Right lobe of liver (tissue), 6 donors: ENCODE measurements around the gene DNAJC25. TPM values are rescaled to one million over a fixed set of nuclear protein-coding genes. Genes with fewer than 3 reads are reported as not detected.
A peak's percentile ranks its signal among the peaks of the same experiment; 100 is the strongest.

Experiments used
- ATAC-seq, 4 donors: fragments of 200-7000 bp; cut with Tn5 transposase; one replicate each; pipeline ENCODE4 v1.9.1; 2020; ENCODE audit warnings: mild to moderate bottlenecking in 4 of 4, moderate library complexity in 4 of 4
- DNase-seq, 3 donors: peaks; one replicate each; pipeline ENCODE4 v3.0.0-alpha.2; 2020
- H3K27ac ChIP-seq, 3 donors: fragments of 200-600 bp; one replicate each; pipeline ENCODE4 v1.8.0; 2022
- H3K27me3 ChIP-seq, 2 donors: fragments of 200-600 bp; one replicate each; pipeline ENCODE4 v1.8.0; 2022
- H3K36me3 ChIP-seq, 4 donors: fragments of 200-600 bp; sonication (generic) in 1 of 4; one replicate each; pipeline versions ENCODE4 v1.5.1 to v1.8.0; 2017 to 2022; ENCODE audit warnings: control low read depth in 1 of 4
- H3K4me1 ChIP-seq, 4 donors: fragments of 200-600 bp; sonication (generic) in 1 of 4; one replicate each; pipeline versions ENCODE4 v1.5.1 to v1.8.0; 2017 to 2022; ENCODE audit warnings: control low read depth in 1 of 4
- H3K4me3 ChIP-seq, 3 donors: fragments of 200-600 bp; one replicate each; pipeline ENCODE4 v1.8.0; 2022
- H3K9me3 ChIP-seq, 4 donors: fragments of 200-600 bp; sonication (generic) in 1 of 4; one replicate each; pipeline versions ENCODE4 v1.5.1 to v1.8.0; 2017 to 2022; ENCODE audit warnings: control low read depth in 1 of 4
- CTCF ChIP-seq, 4 donors: fragments of 200-600 bp in 3 of 4; fragments of 450-650 bp in 1 of 4; IDR thresholded peaks; one replicate each; pipeline versions ENCODE4 v1.5.1 to v1.8.0; 2016 to 2022; ENCODE audit warnings: antibody characterized with exemption in 4 of 4, mild to moderate bottlenecking in 2 of 4
- POLR2A ChIP-seq: fragments of 450-650 bp; IDR thresholded peaks from one replicate; pipeline ENCODE4 v1.6.1; 2017; ENCODE audit warnings: antibody characterized with exemption, mild to moderate bottlenecking
- WGBS: methylation state at CpG from one replicate; pipeline ENCODE4 v1.1.6; 2018; ENCODE audit warnings: low coverage, low lambda C conversion rate; ENCODE audit not compliant: insufficient coverage; ENCODE audit errors: missing lambda C conversion rate; 5-methylcytosine and 5-hydroxymethylcytosine counted together
- intact Hi-C, 2 donors: fragments of 100-400 bp; cut with DNase I; formaldehyde crosslinking; loops; one replicate each; pipeline versions ENCODE4 v1.11.2 to v1.14.1; 2022
- total RNA-seq, 6 experiments: library from RNA; depleted of rRNA in 2 of 6; stranded (reverse); fragments of >200 nt in 2 of 6; fragmentation: NEBNext Ultra II Directional in 3 of 6; extraction: Animal tissue kit (Norgen Biotek cat#: 25700) in 3 of 6; gene quantifications; one replicate each; pipeline versions ENCODE4 v1.1.0 to v1.2.4, GENCODE V29; 2016 to 2023
- donor health status: DM: no; HTN: yes; CAD: no.
- donor health status: DM: no; HTN: no; CAD: no.
- donor health status: DM: no; HTN: no; CAD: no.
- donor health status: DM: no; HTN: yes; CAD: no.
- donor health status: DM: no; HTN: yes; CAD: no.

The DNAJC25 gene
- total RNA-seq, 6 experiments from 2014 or later: 12.2 to 32.8 (median 18.2) TPM

GRCh38 chr9:111630182-111630963 lies 761 bp upstream of the DNAJC25 start:
- 7% methylated on average over 16 of the region's 17 CpGs for WGBS
- Histone ChIP-seq H3K27ac (peak overlapping the region in 2 of 3 donors; percentile 93 to 98), H3K4me3 (peak overlapping the region; percentile 95 to 100 (median 99))

GRCh38 chr9:111630964-111631213 lies 245 bp upstream of the DNAJC25 start:
- ATAC-seq: no peak
- no peaks in the 10 kb centered on the region for H3K9me3 ChIP-seq
- intact Hi-C loops: no loop called here
- TF ChIP-seq CTCF (IDR thresholded peaks at IDR 0.05) (no peak), POLR2A (no peak)
- H3K27ac ChIP-seq: peak overlapping the region in 2 of 3 donors; percentile 93 to 98
- no peaks in the 10 kb centered on the region for H3K27me3 ChIP-seq
- no peak for DNase-seq
- H3K36me3 ChIP-seq: no peaks in the 10 kb centered on the region
- WGBS: 0% methylated on average over 3 of the region's 14 CpGs
- H3K4me1 ChIP-seq: peaks cover 0 to 38% (median 6%) of the 10 kb centered on the region in 4 donors
- peak overlapping the region; percentile 95 to 100 (median 99) for H3K4me3 ChIP-seq

More at GRCh38 chr9:111630182-111630963, 761 bp upstream of the DNAJC25 start:
- Histone ChIP-seq H3K27me3 (no peaks in the 10 kb centered on the region), H3K4me1 (peaks cover 0 to 37% (median 7%) of the 10 kb centered on the region in 4 donors), H3K36me3 (no peaks in the 10 kb centered on the region), H3K9me3 (no peaks in the 10 kb centered on the region)
- no peak for DNase-seq
- intact Hi-C loops: no loop called here
- peak; percentile 2 to 32 (median 18) for ATAC-seq
- TF ChIP-seq CTCF (IDR thresholded peaks at IDR 0.05): no peak
- TF ChIP-seq POLR2A: no peak

DNA sequence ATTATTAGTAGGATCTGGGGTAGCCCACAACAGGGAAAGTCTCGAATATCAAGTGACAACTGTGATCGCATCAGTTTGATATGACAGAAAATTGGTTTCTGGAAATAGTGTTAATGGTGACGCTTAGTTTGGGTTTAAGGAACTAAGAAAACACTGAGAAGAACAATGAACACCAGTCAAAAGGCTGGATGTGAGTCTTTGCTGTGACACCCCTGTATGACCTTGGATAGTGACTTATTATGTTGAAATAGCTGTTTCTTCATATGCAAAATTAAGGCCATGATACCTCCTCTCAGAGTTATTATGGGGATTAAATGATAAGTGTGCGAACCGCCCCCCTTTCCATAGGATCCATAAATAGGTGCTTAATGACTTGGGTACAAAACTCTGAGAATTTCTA lies 926 bp downstream of the DNAJC25 start:
- WGBS: 20% methylated on average over 5 of the region's 5 CpGs
- Histone ChIP-seq H3K4me1 (peaks cover 0 to 38% (median 0%) of the 10 kb centered on the region in 4 donors), H3K4me3 (peak overlapping the region; percentile 95 to 100 (median 99)), H3K27ac (peak overlapping the region; percentile 91 to 98 (median 93)), H3K27me3 (no peaks in the 10 kb centered on the region), H3K36me3 (no peaks in the 10 kb centered on the region), H3K9me3 (no peaks in the 10 kb centered on the region)
- TF ChIP-seq POLR2A (no peak), CTCF (IDR thresholded peaks at IDR 0.05) (no peak)
- intact Hi-C loops: no loop called here
- DNase-seq (no peak), ATAC-seq (no peak)

DNA sequence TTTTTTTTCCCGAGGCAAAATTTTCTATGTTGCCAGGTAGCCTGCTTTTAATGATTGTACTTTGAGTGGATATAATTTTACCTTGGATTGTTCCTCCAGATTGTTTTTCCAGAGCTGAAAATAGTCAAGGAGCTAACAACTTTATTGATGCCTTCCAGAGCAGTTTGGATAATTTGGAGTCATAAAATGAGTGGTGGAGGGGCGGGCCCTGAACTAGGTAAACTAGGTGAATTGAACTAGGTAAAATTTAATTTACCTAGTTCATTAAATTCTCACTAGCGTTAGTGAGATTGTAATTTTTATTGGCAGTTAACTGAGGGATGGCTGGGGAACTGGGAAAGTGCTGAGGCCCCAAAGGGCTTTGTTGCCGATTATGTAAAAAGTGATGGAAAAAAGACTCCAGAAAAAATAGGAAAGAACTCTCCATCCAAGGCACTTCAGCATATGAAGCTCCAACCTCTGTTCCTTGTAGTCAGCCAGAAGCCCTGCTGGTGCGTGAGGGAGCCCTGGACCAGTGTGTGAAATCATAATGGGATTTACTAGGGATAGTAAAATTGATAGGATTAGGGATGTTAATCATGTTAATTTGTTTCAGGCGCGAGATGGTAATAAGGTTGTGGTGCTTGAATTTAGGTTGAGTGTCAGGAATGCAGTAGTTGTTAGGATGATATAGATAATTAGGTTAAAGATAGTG lies 1.7 kb downstream of the DNAJC25 start:
- no peak for ATAC-seq
- peak overlapping the region; percentile 95 to 100 (median 99) for H3K4me3 ChIP-seq
- H3K36me3 ChIP-seq: no peaks in the 10 kb centered on the region
- H3K27me3 ChIP-seq: no peaks in the 10 kb centered on the region
- peaks cover 0 to 44% (median 3%) of the 10 kb centered on the region in 4 donors for H3K4me1 ChIP-seq
- intact Hi-C loops: no loop called here
- 30% methylated on average over 7 of the region's 7 CpGs for WGBS
- H3K9me3 ChIP-seq: no peaks in the 10 kb centered on the region
- no peak for DNase-seq
- TF ChIP-seq CTCF (IDR thresholded peaks at IDR 0.05) (no peak), POLR2A (no peak)
- H3K27ac ChIP-seq: peak overlapping the region in 2 of 3 donors; percentile 93 to 98
